SK-N-SH treated with all-trans-retinoic acid at 6 μM for 48 hours (cell line): ENCODE data around the gene PDSS2.
A peak's percentile ranks its signal among the peaks of the same experiment; 100 is the strongest.
"Not testable (repeated sequence)": the region's sequence is repeated elsewhere in the genome, so short reads cannot be mapped to it uniquely, and the experiment has no call there.

Experiments used
- ATAC-seq: fragments of 200-7000 bp; cut with Tn5 transposase; 3 replicates; pipeline ENCODE4 v1.9.1; 2020; ENCODE audit warnings: mild to moderate bottlenecking, moderate library complexity
- BACH2 ChIP-seq: fragments of 250-450 bp; sonication (Bioruptor Pico); IDR thresholded peaks from 2 replicates; pipeline ENCODE4 v1.9.0; 2021; ENCODE audit warnings: mild to moderate bottlenecking, borderline replicate concordance
- CSDC2 ChIP-seq: fragments of 250-450 bp; sonication (Bioruptor Pico); IDR thresholded peaks from 2 replicates; pipeline ENCODE4 v1.5.0; 2020; ENCODE audit warnings: mild to moderate bottlenecking, moderate library complexity
- CSRNP3 ChIP-seq: fragments of 250-450 bp; sonication (Bioruptor Pico); IDR thresholded peaks from 2 replicates; pipeline ENCODE4 v1.5.1; 2021; ENCODE audit warnings: mild to moderate bottlenecking, moderate library complexity
- GLIS3 ChIP-seq: fragments of 250-450 bp; sonication (Bioruptor Pico); IDR thresholded peaks from 2 replicates; pipeline ENCODE4 v1.5.0; 2020; ENCODE audit warnings: mild to moderate bottlenecking, moderate library complexity
- ISL1 ChIP-seq: fragments of 250-450 bp; sonication (Bioruptor Pico); IDR thresholded peaks from 2 replicates; pipeline ENCODE4 v2.1.2; 2022; ENCODE audit warnings: mild to moderate bottlenecking, moderate library complexity
- POU6F1 ChIP-seq: fragments of 250-450 bp; sonication (Bioruptor Pico); IDR thresholded peaks from 2 replicates; pipeline ENCODE4 v1.8.0; 2021; ENCODE audit warnings: low read depth, mild to moderate bottlenecking, moderate library complexity, borderline replicate concordance
- PPARA ChIP-seq: fragments of 250-450 bp; sonication (Bioruptor Pico); IDR thresholded peaks from 2 replicates; pipeline ENCODE4 v1.5.0; 2020; ENCODE audit warnings: mild to moderate bottlenecking, borderline replicate concordance
- RARB ChIP-seq: fragments of 250-450 bp; sonication (Bioruptor Pico); IDR thresholded peaks from 2 replicates; pipeline ENCODE4 v1.8.0; 2021; ENCODE audit warnings: mild to moderate bottlenecking, moderate library complexity
- TCF4 ChIP-seq: fragments of 250-450 bp; sonication (Bioruptor Pico); IDR thresholded peaks from 2 replicates; pipeline ENCODE4 v1.8.0; 2021; ENCODE audit warnings: mild to moderate bottlenecking, moderate library complexity, borderline replicate concordance
- TOX ChIP-seq: fragments of 250-450 bp; sonication (Bioruptor Pico); IDR thresholded peaks from 2 replicates; pipeline ENCODE4 v1.8.0; 2021; ENCODE audit warnings: mild to moderate bottlenecking, moderate library complexity, borderline replicate concordance
- TSHZ2 ChIP-seq: fragments of 250-450 bp; sonication (Bioruptor Pico); IDR thresholded peaks from 2 replicates; pipeline ENCODE4 v1.5.0; 2020; ENCODE audit warnings: mild to moderate bottlenecking, moderate library complexity
- ZFP3 ChIP-seq: fragments of 250-450 bp; sonication (Bioruptor Pico); IDR thresholded peaks from 2 replicates; pipeline ENCODE4 v1.5.0; 2020; ENCODE audit warnings: mild to moderate bottlenecking, moderate library complexity
- ZFP30 ChIP-seq: fragments of 450-650 bp; formaldehyde crosslinking; IDR thresholded peaks from 2 replicates; pipeline ENCODE4 v1.5.0; 2022; ENCODE audit warnings: mild to moderate bottlenecking, moderate library complexity
- ZNF565 ChIP-seq: fragments of 450-650 bp; formaldehyde crosslinking; conservative IDR thresholded peaks from 2 replicates; pipeline ENCODE4 v1.5.0; 2020; ENCODE audit warnings: low read depth, mild to moderate bottlenecking, moderate library complexity
- ZNF70 ChIP-seq: fragments of 450-650 bp; formaldehyde crosslinking; IDR thresholded peaks from 2 replicates; pipeline ENCODE4 v1.5.0; 2020; ENCODE audit warnings: mild to moderate bottlenecking, moderate library complexity
- ZNF8 ChIP-seq: fragments of 450-650 bp; formaldehyde crosslinking; IDR thresholded peaks from 2 replicates; pipeline ENCODE4 v1.5.0; 2020; ENCODE audit warnings: mild to moderate bottlenecking, moderate library complexity
- TF ChIP-seq, protein P1 (sequence below): fragments of 250-450 bp; sonication (Bioruptor Pico); IDR thresholded peaks from 2 replicates; pipeline ENCODE4 v1.5.1; 2020; ENCODE audit warnings: low read depth, mild to moderate bottlenecking, moderate library complexity
- TF ChIP-seq, protein P2 (sequence below): fragments of 250-450 bp; sonication (Bioruptor Pico); IDR thresholded peaks from 2 replicates; pipeline ENCODE4 v1.8.0; 2020; ENCODE audit warnings: mild to moderate bottlenecking, moderate library complexity, borderline replicate concordance

Gene PDSS2

DNA sequence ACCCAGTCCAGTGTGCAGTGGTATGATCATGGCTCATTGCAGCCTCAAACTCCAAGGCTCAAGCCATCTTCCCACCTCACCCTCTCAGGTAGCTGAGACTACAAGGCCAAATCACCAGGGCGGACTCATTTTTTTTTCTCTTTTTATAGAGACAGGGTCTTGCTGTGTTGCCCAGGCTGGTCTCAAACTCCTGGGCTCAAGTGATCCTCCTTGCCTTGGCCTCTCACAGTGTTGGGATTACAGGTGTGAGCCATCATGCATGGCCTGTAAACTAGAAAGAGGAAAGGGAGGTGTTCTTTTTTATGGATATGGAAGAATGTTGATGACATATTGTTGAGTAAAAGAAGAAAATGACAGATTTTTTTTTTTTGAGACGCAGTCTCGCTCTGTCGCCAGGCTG lies 339.0 kb downstream of the PDSS2 start:
- ATAC-seq: no peak
- TF ChIP-seq CSDC2 (CRISPR knock-in tag) (no peak), TOX (CRISPR knock-in tag) (no peak), TSHZ2 (CRISPR knock-in tag) (no peak)

GRCh38 chr6:107118976-107119375 lies 340.4 kb downstream of the PDSS2 start:
- TF ChIP-seq BACH2 (CRISPR knock-in tag) (no peak), RARB (CRISPR knock-in tag) (no peak)
- TF ChIP-seq, protein P1, sequence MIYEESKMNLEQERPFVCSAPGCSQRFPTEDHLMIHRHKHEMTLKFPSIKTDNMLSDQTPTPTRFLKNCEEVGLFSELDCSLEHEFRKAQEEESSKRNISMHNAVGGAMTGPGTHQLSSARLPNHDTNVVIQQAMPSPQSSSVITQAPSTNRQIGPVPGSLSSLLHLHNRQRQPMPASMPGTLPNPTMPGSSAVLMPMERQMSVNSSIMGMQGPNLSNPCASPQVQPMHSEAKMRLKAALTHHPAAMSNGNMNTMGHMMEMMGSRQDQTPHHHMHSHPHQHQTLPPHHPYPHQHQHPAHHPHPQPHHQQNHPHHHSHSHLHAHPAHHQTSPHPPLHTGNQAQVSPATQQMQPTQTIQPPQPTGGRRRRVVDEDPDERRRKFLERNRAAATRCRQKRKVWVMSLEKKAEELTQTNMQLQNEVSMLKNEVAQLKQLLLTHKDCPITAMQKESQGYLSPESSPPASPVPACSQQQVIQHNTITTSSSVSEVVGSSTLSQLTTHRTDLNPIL: no peak
- no peak for ATAC-seq

- ATAC-seq: not testable (repeated sequence)
Observed at GRCh38 chr6:107118540-107118939, 340.8 kb downstream of the PDSS2 start.

- no peak for ATAC-seq
- no peak for TF ChIP-seq ZFP30 (CRISPR knock-in tag)
- no peak for TF ChIP-seq ZNF70 (CRISPR knock-in tag)
- TF ChIP-seq CSRNP3 (CRISPR knock-in tag): no peak
- no peak for TF ChIP-seq TCF4 (CRISPR knock-in tag)
- no peak for TF ChIP-seq TSHZ2 (CRISPR knock-in tag)
- no peak for TF ChIP-seq ZFP3 (CRISPR knock-in tag)
- TF ChIP-seq ISL1 (CRISPR knock-in tag): no peak
- no peak for TF ChIP-seq POU6F1
- TF ChIP-seq, all 23 proteins: peak for 0
Observed at GRCh38 chr6:107116931-107117330, 342.4 kb downstream of the PDSS2 start.

GRCh38 chr6:107116328-107116892 lies 343.0 kb downstream of the PDSS2 start:
- TF ChIP-seq PPARA (CRISPR knock-in tag) (no peak), ZNF70 (CRISPR knock-in tag) (no peak), ZNF565 (CRISPR knock-in tag) (no peak), GLIS3 (CRISPR knock-in tag) (no peak), ZNF8 (CRISPR knock-in tag) (no peak), CSRNP3 (CRISPR knock-in tag) (no peak), TOX (CRISPR knock-in tag) (no peak), ZFP30 (CRISPR knock-in tag) (no peak)
- TF ChIP-seq, protein P2, sequence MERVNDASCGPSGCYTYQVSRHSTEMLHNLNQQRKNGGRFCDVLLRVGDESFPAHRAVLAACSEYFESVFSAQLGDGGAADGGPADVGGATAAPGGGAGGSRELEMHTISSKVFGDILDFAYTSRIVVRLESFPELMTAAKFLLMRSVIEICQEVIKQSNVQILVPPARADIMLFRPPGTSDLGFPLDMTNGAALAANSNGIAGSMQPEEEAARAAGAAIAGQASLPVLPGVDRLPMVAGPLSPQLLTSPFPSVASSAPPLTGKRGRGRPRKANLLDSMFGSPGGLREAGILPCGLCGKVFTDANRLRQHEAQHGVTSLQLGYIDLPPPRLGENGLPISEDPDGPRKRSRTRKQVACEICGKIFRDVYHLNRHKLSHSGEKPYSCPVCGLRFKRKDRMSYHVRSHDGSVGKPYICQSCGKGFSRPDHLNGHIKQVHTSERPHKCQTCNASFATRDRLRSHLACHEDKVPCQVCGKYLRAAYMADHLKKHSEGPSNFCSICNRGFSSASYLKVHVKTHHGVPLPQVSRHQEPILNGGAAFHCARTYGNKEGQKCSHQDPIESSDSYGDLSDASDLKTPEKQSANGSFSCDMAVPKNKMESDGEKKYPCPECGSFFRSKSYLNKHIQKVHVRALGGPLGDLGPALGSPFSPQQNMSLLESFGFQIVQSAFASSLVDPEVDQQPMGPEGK (CRISPR knock-in tag): no peak
- ATAC-seq: peak; percentile 55
